Fibroblast of skin of scalp (primary cell): Measurements from ENCODE around the gene TP53RK. TPM values are rescaled to one million over a fixed set of nuclear protein-coding genes. Genes with fewer than 3 reads are reported as not detected.

Experiments
- DNase-seq: peaks from one replicate; pipeline ENCODE4 v3.0.0-alpha.2; 2013
- polyA plus RNA-seq, 2 experiments: library from polyadenylated mRNA; unstranded; fragments of 120-200 nt; gene quantifications; one replicate each; pipeline ENCODE4 v1.2.1, GENCODE V29; 2013; ENCODE audit not compliant: insufficient read length in 2 of 2

TP53RK gene
- 13.5 TPM for polyA plus RNA-seq (2013, experiment 1 of 2; ENCODE audit: insufficient read length)
- polyA plus RNA-seq (2013, experiment 2 of 2; ENCODE audit: insufficient read length) = 15.0 TPM

- DNase-seq = peak; percentile 100
These were observed at the start of gene TP53RK for GRCh38 chr20:46689082-46689753. Gene TP53RK (minus strand): TSS chr20:46689444. CDS start chr20:46689414, 30 bp downstream.

DNA sequence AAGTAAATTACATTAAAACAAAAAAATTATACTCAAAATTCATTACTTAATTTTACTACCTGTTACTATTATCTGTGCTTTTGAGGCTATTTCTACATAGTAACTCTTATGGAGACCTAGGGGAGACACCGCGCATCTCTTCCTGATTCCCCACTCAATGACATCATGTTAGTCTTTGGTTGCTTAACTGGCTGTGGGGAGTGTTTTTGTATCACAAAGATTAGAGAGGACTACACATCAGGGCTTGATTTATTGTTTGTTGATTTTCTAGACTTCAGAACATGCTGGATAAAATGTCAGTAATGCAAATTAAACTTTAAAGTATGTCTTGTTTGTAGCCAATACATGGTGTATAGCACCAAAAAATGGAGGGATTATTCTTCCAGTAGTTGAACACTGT lies 46.2 kb upstream of the TP53RK start:
- no peak for DNase-seq

DNA sequence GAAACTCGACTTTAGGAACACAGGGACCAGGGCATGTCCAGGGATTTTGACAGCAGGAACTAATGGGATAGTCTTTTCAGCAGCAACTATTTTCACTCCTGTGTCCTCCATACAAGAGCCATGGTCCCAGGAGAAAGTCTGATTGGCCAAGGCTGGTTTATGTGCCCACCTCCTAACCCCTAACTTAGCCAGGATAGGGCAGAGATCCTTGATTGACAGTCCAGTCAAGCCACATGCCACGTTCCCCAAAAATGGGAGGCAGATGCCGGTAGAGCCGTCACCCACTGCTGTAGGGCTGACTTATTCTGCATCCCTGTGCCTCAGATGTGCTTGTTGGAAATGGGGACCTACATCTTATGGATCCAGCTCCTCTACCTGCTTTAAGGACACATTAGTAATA lies 42.5 kb upstream of the TP53RK start:
- DNase-seq = no peak

DNA sequence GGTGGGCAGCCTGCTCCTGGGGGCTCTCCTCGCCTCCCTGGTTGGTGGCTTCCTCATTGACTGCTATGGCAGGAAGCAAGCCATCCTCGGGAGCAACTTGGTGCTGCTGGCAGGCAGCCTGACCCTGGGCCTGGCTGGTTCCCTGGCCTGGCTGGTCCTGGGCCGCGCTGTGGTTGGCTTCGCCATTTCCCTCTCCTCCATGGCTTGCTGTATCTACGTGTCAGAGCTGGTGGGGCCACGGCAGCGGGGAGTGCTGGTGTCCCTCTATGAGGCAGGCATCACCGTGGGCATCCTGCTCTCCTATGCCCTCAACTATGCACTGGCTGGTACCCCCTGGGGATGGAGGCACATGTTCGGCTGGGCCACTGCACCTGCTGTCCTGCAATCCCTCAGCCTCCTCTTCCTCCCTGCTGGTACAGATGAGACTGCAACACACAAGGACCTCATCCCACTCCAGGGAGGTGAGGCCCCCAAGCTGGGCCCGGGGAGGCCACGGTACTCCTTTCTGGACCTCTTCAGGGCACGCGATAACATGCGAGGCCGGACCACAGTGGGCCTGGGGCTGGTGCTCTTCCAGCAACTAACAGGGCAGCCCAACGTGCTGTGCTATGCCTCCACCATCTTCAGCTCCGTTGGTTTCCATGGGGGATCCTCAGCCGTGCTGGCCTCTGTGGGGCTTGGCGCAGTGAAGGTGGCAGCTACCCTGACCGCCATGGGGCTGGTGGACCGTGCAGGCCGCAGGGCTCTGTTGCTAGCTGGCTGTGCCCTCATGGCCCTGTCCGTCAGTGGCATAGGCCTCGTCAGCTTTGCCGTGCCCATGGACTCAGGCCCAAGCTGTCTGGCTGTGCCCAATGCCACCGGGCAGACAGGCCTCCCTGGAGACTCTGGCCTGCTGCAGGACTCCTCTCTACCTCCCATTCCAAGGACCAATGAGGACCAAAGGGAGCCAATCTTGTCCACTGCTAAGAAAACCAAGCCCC lies 36.2 kb upstream of the TP53RK start:
- no peak for DNase-seq

DNA sequence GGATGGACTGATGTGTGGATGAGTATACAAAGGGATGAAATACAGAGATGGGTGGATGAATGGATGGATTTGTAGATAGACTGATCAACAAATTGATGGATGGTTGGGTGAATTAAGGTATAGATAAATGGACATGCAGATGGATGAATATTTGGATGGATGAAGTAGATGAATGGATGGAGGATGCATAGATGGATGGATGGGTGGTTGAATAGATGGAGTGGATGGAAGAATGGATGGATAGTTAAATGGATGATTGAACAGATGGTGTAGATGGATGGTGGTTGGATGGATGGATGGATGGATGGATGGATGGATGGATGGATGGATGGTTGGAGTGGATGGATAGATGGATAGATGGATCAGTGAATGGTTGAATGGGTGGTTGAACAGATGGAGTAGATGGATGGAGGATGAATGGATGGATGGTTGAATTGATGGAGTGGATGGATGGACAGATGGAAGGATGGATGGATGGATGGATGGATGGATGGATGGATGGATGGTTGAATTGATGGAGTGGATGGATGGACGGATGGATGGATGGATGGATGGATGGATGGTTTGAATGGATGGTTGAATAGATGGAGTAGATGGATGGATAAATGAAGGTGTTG lies 35.2 kb upstream of the TP53RK start:
- DNase-seq = no peak

DNA sequence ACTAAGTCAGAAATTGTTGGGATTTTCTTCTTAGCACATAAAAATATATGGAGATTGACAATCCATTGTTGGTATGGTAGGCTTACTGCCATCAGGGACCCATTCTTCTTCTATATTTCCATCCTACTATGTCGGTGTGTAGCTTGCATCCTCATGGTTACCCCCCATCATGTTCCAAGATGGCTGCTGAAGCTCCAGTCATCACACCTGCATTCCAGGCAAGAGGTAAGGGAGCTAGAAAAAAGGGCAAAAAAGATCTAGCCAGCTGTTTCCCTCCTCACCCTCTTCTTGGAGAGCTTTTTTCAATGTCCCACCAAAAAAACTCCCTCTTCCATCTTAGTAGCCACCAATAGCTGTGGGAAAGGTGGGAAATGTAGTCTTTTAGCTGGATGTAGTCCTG lies 33.8 kb upstream of the TP53RK start:
- DNase-seq = no peak

DNA sequence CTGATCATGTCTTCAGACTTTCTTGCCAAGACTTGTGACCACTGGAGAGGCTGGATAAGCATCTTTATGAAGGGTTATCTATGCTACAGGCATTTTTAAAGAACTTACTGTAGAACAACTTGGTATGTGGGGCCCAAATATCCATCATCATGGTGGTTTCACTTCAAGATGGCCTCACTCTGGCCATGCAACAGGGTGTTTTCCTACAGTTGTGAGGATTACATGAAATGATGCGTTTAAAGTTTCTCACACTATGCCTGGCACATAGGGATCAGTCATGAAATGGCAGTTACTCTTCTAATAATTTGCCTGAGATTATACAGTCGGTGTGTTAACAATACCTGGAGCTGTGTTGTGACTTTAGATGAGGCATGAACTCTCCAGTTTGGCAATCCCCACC lies 33.2 kb upstream of the TP53RK start:
- no peak for DNase-seq

GRCh38 chr20:46721476-46721875 lies 32.2 kb upstream of the TP53RK start:
- DNase-seq = no peak

DNA sequence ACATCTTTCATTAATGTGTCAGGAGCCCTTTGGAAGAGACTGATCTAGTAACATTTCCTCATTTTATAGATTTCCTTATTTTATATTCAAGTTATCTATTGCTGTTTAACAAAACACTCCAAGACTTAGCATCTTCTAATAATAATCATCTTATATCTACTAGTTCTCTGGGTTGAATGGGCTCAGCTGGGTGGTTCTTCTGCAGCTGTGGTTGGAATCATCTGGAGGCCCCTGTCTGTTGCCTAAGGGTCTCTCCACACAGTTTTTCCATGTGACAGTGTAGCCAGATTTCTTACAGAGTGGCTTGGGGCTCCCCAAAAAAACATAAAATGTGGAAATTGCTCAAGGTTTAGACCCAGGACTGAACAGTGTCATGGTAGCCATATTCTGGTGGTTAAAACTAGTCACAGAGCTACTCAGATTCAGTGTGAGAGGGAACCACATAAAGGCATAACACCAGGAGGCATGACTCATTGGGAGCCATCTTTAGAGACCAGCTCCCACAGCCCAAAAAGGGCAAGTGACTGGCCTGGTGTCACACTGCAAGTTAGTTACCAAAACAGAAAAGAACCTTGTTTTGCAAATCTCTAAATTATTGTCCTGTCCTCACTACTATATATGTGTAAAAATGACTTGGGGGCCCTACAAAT lies 31.7 kb upstream of the TP53RK start:
- no peak for DNase-seq

DNA sequence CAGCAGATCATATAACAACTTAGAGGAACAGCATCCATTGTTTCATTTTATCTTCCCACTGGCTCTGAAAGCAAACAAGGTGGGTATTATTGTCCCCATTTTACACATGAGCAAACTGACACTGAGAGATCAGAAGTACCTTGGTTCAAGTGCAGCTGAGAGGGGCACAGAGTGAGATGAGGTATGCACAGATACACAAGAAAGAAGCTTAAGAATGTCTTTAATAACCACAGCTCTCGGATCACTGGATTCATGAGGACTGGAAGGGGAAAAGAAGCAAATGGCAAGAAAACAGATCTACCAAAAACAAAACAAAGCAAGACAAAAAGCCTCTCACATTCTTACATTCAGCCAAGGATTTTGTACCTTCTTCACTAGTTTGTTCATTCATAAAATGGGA lies 30.8 kb upstream of the TP53RK start:
- no peak for DNase-seq

GRCh38 chr20:46717818-46718541 lies 28.7 kb upstream of the TP53RK start:
- DNase-seq = no peak

DNA sequence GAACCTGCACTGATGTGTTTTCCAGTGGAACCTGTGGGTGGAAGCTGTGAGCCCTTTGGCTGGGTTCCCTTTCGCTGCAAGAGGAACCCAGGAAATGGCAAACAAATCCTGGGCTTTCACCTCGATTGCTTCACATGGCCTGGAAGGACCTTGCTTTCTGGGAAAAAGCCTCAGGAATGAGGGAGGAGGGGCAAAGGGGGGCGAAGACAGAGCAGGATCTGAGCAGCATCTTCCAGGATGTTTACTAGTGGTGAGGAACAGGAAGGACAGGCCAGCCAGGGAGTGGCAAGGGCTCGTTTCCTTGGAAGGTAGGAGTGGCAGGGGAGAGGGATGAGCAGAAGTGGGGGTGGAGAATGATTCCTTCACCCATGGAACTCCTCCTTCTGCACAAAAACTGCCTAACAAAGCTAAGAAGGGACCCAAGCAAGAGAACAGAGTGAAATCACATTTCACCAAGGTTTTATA lies 26.1 kb upstream of the TP53RK start:
- peak; percentile 82 for DNase-seq

- no peak for DNase-seq
These were observed 25.0 kb upstream of the TP53RK start for GRCh38 chr20:46713957-46714834.

GRCh38 chr20:46712056-46712636 lies 22.9 kb upstream of the TP53RK start:
- DNase-seq = no peak

DNA sequence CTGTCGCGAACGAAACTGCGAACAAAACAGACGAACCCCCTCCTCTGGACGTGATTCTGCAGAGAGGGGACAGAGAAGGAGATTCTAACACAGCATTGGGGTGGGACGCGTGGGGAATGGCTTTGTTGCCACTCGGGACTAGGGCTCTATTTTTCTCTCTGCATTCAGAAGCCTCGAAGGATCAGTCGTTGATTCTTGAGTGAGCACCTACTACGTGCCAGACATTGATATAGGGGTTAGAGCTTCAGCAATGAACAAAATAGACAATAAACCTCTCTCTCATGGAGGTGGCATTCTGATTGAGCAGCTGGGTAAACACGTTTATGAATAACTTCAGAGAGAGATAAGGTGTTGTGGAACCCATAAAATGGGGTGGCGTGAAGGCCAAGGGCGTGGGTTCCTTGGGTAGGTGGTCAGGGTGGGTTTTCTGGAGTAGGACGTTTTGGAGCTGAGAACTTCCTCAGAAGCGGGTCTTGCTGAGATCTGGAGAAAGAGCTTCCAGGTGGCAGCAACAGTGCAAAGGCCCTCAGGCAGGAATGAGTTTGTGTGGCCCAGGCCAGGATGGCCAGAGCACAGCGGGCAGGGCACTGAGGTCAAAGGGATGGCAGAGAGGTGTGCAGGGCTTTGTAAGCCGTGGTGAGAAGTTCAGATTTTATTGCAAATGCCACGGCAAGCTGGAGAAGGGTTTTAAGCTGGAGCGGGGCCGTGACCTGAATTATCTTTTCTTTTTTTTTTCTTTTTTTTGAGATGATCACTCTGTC lies 21.1 kb upstream of the TP53RK start:
- DNase-seq = no peak

- peak; percentile 74 for DNase-seq
These were observed 20.4 kb upstream of the TP53RK start, which contains the start of gene SLC2A10 for GRCh38 chr20:46709459-46710152. Gene SLC2A10 (plus strand): TSS chr20:46709649. CDS start chr20:46709737, 88 bp downstream.

DNA sequence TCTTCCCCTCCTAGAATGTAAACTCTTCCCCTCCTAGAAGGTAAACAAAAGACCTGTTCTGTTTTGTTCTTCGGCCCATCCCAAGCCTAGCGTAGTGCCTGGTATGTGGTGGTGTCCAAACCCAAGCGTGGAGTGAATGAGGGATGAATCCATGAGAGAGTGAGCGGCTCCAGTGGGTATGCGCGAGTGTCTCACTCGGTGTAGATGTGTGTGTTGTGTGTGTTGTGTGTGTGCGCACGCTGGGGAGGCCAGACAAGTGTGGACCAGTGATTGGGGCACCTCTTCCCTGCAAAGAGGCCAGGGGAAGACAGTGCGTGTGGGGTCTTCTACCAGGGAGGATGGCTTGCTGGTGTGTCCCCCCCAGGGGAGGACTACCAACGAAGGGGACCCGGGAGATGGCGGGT lies 19.8 kb upstream of the TP53RK start:
- DNase-seq = no peak

DNA sequence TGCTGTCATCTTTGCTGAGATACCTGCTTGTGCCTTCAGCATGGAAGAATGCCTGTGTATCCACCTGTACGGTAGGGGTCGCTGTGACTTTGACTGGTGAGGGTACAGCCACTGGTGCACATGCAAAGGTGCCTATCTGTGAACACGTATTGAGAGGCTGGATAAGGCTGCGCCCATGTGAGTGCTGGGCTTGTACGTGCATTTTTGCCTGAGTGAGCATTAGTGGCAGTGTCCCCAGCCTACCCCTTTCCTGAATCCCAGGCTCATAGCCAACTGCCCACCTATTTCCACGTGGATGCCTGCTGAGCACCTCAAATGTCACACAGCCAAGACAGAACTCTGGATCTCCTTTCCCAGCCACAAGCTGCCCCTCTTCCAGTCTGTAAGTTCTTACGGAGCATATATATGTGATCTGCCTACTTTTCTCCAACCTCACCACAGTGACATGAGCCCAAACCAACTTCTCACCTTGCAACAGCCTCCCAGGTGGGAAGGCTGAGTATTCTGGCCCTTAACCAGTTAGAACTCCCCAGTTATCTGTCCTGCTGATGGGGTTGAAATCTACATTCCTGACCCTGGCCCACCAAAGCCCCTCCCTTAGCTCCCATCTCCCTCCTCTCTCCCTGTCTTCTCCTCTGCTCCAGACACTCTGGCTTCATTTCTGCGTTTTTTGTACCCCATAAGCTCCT lies 19.1 kb upstream of the TP53RK start:
- DNase-seq = no peak
